NCI-H82 treated with DMSO at 0.1 percent for 48 hours (cell line): ENCODE data around the gene CFAP299.
A peak's percentile ranks its signal among the peaks of the same experiment; 100 is the strongest.
"Not testable (repeated sequence)": the region's sequence is repeated elsewhere in the genome, so short reads cannot be mapped to it uniquely, and the experiment has no call there.

ENCODE experiments used
- DNase-seq: peaks from one replicate; lab custom pipeline; 2025; ENCODE audit not compliant: unreplicated experiment; lab: John Stamatoyannopoulos, UW

Gene CFAP299

DNA sequence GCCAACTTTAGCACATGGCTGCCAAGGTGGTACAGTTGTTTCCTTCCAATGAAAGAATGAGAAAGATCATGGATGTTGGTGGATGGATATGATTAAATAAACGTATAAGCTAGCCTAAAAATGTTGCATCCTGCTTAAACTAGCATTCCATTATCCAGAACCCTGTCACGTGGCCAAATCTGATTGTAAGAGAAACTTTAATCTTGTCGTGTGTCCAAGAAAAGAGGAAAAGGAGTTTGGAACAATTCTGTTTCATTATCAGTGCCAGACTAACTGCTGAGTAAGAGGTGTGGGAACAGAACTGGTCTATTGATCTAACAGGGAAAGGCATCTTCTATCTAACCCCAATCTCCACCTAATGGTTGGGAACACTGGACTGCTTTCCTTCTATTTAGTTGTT lies 369.8 kb downstream of the CFAP299 start:
- DNase-seq: no peak

DNA sequence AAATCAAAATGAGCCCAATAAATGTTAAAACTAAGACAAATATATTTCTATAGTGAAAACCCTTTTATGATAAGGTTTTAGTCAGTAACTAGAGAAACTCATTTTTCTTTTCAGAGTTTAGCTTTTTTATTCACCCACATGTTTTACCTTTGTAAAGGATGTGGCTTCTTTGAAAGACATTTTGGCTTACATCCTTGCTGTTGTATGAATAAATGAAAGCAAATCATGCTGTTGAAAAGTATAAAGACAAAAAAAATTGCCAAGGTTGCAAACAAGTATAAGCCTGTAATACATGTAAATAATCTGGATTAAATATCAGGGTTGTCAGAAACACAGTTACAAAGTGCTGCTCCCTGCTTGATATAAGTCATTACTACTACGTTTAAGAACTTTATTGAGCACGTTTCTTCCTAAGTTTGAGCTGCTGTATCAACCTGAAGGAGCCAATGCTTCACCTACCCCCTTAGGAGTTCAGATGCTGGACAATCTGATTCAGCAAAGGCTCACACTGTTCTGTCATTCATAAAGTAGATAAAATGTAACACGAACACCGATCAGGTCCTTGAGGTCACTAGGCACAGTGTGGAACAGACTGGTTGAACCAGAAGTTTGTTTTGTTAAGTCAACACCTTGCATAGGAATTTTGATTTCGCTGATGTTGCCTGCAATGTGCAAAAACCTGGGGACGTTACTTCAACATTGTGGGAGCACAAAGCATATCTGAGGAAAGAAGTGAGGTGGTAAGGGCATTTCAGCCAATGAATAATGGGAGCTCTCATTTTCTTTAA lies 373.7 kb downstream of the CFAP299 start:
- DNase-seq: no peak

DNA sequence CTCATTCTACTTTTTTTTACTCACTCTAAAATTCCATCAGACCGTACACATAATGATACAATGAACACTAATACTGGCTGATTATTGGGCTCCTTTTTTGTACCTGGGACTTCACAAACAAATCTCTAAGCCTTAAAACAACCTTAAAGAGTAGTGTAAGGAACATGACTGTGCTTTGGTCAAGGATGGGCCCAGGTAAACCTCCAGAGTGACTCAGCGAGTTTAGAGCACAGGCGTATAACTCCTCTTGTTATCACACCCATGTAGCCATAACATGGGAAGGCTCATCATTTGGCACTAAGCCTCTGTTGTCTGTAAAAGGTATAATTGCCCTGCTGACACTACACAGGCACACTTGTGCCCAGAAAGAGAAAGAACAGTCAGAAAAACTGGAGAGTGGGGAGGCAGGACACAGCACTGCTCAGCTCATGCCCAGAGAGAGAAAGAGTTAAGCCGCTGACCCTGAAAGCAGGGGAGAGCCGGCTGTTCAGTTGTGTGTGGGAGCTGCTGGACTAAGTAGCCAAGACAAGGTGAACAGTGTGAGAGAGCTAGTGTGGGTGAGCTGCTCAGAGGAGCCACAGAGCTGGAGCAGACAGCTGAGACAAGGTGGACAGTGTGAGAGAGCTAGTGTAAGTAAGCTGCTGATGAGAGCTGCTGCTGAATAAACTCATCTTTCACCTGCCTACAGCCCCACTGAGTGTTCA lies 375.4 kb downstream of the CFAP299 start:
- DNase-seq: no peak

DNA sequence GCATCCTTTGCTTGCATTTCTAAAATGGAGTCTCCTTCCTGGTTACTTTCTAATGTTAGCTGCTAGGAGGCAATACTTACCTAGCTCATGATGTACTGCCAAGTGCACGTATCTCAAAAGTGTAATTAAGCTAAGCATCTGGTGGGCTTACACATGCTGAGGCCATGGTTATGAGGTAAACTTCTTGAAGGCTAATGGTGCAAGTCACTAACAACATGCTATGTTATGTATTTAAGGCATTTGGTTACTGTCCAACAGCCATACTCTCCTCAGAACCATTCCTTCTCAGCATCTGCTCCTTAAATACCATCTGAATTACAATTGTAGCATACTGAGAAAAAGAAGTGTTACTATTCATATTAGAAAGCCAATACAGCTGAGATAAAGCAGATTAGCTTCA lies 376.4 kb downstream of the CFAP299 start:
- DNase-seq: no peak

GRCh38 chr4:80713409-80713808 lies 377.9 kb downstream of the CFAP299 start:
- DNase-seq: no peak

GRCh38 chr4:80717204-80717603 lies 381.7 kb downstream of the CFAP299 start:
- no peak for DNase-seq

DNA sequence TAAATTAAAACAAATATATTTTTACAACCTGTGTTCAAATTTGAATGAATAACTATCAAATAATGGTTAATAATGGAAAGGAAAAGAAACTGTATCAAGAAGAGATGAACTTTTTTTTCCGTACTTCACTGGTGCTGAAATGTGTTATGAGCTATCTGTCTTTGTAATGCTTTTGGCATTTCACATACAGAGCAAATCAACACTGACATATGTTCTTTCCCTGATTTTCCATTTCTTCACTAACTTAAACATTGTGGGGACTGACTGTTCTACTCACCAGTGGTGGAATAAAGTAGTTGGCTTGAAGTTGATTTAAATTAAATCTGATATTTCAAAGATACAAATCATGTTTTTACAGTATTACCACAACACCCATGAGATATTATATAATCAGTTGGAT lies 390.9 kb downstream of the CFAP299 start:
- DNase-seq: no peak

DNA sequence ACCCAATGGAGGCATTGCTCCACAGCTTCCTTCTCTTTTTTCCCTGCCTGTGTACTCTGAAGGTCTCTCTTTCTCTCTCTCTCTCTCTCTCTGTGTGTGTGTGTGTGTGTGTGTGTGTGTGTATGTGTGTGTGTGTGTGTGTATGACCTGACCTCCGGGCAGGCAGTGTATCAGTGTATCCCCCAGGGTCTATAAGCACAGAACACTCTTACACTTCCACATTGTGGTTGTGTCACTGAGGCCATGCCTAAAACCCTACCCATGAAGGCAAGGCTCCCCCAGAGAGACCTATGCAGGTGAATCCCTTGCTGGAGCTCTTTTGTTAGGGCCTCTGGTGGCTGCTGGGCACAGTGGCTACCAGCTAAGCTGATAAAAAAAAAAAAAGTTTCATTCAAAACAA lies 394.6 kb downstream of the CFAP299 start:
- DNase-seq: no peak

DNA sequence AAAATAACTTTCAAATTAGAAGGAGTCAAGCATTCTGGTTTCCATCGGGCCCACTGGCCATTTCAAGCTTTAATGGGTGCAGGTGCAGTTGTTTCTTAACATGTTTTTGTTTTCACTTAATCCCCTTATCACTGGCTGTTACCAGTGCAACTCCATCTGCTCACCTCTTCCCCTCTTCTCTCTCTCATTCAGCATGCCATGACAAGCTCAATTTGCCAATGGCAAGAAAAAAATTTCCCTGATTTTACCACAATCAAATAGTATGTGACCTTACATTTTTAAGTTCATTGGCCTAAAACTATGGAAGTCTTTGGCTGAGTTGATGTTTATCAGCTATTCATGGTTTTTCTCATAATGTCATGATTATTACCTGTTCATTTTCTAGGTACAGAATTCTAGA lies 395.9 kb downstream of the CFAP299 start:
- DNase-seq: peak; percentile 69

- no peak for DNase-seq
These were observed 396.5 kb downstream of the CFAP299 start for GRCh38 chr4:80732010-80732409.

DNA sequence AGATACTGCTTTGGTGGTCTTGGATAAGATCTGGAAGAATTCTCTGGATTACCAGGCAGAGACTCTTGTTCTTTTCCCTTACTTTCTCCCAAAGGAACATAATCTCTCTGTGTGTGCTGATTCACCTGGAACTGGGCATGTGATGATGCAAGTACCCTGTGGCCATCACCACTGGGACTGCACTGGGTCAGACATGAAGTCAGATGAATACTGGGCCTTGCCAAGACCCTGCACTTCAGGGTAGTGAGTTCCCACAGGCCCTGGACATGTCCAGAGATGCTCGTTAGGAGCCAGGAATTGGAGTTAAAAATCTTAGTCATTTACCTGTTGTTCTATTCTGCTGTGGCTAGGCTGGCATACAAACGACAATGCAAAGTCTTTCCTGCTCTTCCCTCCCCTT lies 404.8 kb downstream of the CFAP299 start:
- DNase-seq: no peak

- DNase-seq: not testable (repeated sequence)
These were observed 414.0 kb downstream of the CFAP299 start for GRCh38 chr4:80749558-80749957.

DNA sequence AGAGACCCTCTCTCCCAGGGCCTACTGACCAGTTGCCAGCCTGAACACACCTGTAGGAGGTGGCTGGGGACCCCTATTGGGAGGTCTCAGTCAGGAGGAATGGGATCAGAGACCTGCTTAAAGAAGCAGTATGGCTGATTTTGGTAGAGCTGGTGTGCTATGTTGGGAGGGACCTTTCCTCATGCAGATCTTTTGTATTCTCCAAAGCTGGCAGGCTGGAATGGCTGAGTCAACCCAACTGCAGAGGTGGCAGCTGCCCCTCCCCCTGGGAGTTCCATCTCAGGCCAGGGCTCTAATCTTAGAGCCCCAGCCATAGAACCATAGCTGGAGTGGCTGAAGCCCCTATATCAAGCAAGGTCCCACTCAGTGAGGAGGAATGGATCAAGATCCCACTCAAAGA lies 415.7 kb downstream of the CFAP299 start:
- DNase-seq: no peak

DNA sequence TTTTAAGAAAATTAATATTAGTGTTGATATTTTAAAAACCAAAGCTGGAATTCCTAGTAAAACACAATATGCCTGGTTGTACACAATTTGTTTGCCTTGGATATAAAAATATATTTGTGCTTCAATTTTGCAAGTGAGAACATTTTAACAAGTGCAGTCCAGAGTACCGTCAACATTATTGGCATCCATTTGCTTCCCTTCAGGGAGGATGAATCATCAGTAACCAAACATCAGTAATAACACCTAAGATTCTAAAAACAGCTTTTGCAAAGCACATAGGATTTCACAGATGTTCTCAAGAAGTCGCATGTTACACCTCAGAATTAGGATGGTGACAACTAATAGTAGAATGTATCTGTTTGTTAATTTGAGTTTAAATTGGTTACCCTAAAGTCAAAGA lies 432.4 kb downstream of the CFAP299 start:
- DNase-seq: no peak

- no peak for DNase-seq
These were observed 440.6 kb downstream of the CFAP299 start for GRCh38 chr4:80776168-80776567.

GRCh38 chr4:80781431-80781830 lies 445.9 kb downstream of the CFAP299 start:
- DNase-seq: no peak

DNA sequence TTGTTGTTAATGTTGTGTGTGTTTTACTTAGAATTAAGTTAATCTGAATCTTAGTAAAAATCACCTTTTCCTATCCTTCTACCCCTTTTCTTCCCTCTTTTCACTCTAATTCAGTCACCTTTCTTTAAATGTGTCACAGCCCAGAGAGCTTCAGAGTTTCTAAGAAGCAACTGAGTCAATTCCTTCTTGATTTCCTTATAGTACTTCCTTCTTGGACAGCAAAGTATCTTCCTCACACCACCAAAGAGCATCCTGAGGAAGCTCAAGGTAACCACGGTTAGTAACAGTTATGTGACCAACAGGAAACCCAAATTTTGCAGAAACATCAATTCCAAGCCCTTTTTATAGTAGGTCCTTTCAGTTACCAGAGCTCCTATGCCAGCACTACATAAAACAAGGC lies 451.8 kb downstream of the CFAP299 start:
- no peak for DNase-seq

- DNase-seq: no peak
These were observed 453.3 kb downstream of the CFAP299 start for GRCh38 chr4:80788798-80789197.

- DNase-seq: no peak
These were observed 454.6 kb downstream of the CFAP299 start for GRCh38 chr4:80790152-80790551.

- DNase-seq: not testable (repeated sequence)
These were observed 458.1 kb downstream of the CFAP299 start for GRCh38 chr4:80793660-80794059.

DNA sequence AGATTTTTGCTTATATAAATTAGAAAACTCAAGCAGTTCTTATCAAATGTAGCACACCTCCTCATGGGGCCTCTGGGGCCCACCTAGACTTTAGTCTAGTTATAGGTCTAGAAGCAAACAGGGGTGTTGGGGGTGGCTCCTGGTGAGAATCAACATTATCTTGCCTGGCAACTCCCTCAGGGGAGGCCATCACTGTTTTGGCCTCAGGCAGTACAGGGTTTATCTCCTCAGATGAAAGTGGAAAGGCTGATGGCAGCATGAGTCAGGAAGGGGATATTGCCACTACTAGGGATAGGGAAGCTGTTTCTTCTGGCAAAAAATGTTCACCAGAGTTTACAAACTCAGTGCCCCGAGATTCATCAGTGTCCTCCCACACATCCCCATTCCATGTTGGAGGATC lies 462.6 kb downstream of the CFAP299 start:
- no peak for DNase-seq

DNA sequence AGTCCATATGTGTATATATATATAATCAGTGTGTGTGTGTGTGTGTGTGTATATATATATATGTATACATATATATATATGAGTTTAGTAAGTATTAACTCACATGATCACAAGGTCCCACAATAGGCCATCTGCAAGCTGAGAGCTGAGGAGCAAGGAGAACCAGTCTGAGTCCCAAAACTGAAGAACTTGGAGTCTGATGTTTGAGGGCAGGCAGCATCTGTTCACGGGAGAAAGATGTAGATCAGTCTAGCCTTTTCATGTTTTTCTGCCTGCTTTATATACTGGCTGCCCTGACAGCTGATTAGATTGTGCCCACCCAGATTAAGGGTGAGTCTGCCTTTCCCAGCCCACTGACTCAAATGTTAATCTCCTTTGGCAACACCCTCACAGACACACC lies 465.2 kb downstream of the CFAP299 start:
- not testable (repeated sequence) for DNase-seq

GRCh38 chr4:80803337-80803736 lies 467.8 kb downstream of the CFAP299 start:
- DNase-seq: no peak
